Measurements from ENCODE around the gene GBP6.
A peak's percentile ranks its signal among the peaks of the same experiment; 100 is the strongest.
"Not testable (repeated sequence)": the region's sequence is repeated elsewhere in the genome, so short reads cannot be mapped to it uniquely, and the experiment has no call there.

GBP6 gene

GRCh38 chr1:89373810-89374209 is 10.0 kb downstream of the GBP6 start:
- not testable (repeated sequence) for DNase-seq

GRCh38 chr1:89378001-89378400 is 14.1 kb downstream of the GBP6 start:
- no peak for DNase-seq

DNA sequence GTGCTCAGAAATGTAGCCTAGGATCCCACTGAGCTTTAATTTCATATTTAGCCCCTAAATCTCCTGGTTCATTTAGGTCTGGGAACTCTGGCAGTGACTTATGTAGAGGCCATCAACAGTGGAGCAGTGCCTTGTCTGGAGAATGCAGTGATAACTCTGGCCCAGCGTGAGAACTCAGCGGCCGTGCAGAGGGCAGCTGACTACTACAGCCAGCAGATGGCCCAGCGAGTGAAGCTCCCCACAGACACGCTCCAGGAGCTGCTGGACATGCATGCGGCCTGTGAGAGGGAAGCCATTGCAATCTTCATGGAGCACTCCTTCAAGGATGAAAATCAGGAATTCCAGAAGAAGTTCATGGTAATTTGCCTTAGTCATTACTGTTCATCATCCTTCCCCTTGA is 17.8 kb downstream of the GBP6 start:
- no peak for DNase-seq

- DNase-seq: no peak
Observed at GRCh38 chr1:89382479-89382878, 18.6 kb downstream of the GBP6 start.

DNA sequence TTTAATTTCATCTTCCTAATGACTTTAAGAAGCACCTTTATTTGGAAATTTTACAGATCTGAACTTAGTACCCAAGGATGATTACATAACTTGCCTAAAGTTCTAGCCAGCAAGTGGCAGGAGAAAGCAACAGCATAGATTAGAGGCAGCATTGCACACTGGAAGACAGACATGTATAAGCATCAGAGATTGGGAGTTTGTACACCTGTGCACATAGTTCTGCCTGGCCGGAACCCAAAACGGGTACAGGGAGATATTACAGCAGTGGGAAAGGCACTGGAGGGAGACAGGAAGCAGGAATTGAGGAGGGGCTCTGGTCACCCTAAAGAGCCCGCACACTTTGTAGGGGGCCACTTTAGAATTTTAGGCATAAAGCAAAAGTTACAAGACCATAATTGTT is 19.3 kb downstream of the GBP6 start:
- no peak for DNase-seq

- DNase-seq: no peak
Observed at GRCh38 chr1:89390707-89391106, 26.8 kb downstream of the GBP6 start.

DNA sequence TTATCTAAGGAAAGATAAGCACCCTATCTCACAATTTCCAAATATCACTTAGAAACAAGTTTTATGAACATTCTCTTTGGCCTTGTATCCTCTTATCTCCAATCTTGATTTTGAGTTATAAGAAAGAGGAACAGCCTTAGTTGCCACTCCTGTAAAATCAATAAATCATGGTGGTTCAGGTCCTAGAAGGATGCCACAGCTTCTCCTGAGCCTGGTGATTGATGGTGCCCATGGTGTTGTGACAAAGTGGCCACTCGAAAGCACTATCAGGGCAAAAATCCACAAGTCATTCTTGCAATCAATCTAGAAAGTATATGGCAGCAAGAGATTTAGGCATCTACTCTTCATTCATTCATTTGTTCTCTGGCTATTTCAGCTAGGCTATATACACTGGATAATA is 27.8 kb downstream of the GBP6 start:
- DNase-seq: no peak

DNA sequence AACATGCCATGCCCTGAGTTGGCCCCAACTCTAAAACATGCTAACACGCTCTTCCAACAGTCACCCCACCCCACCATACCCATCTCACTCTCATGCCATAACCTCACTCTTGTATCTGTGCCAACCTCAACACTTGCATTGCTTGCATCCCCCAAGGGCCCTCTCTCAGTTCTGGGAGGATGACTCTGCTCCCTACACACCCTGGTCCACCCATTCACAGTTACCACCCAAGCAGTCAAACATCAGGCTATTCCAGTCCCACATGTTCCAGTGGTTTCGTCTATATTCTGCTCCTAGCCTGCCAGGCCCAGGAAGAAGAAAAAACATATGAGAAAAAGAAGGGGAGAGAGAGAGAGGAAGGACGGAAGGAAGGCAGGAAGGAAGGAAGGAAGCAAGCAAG is 31.0 kb downstream of the GBP6 start:
- no peak for DNase-seq

DNA sequence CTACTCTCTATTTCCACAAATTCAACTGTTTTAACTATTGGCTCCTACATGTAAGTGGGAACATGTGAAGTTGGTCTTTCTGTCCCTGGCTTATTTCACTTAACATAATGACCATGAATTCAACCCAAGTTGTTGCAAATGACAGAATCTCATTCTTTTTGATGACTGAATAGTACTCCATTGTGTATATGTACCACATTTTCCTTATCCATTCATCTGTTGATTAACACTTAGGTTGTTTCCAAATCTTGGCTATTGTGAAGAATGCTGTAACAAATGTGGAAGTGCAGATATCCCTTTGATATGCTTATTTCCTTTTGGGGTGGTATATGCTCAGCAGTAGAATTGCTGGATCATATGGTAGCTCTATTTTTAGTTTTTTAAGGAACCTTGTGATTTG is 33.0 kb downstream of the GBP6 start:
- no peak for DNase-seq

DNA sequence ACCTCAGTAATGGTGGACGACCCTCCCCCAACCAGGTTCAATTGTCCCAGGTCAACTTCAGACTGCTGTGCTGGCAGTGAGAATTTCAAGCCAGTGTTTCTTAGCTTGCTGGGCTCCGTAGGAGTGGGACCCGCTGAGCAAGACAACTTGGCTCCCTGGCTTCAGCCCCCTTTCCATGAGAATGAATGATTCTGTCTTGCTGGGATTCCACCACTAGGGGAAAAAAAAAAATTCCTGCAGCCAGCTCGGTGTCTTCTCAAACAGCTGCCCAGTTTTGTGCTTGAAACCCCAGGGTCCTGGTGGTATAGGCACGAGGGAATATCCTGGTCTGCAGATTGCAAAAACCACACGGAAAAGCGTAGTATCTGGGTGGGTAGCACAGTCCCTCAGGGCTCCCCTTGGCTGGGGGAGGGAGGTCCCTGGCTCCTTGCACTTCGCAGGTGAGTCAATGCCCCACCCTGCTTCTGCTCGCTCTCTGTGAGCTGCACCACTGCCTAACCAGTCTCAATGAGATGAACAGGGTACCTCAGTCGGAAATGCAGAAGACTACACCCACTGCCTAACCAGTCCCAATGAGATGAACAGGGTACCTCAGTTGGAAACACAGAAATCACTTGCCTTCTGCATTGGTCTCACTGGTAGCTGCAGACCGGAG is 41.5 kb downstream of the GBP6 start:
- DNase-seq: no peak

GRCh38 chr1:89407360-89407759 is 43.5 kb downstream of the GBP6 start:
- no peak for DNase-seq

GRCh38 chr1:89407768-89408167 is 43.9 kb downstream of the GBP6 start:
- not testable (repeated sequence) for DNase-seq

- DNase-seq: peak; percentile 16
Observed at GRCh38 chr1:89425056-89425455, 61.2 kb downstream of the GBP6 start.

DNA sequence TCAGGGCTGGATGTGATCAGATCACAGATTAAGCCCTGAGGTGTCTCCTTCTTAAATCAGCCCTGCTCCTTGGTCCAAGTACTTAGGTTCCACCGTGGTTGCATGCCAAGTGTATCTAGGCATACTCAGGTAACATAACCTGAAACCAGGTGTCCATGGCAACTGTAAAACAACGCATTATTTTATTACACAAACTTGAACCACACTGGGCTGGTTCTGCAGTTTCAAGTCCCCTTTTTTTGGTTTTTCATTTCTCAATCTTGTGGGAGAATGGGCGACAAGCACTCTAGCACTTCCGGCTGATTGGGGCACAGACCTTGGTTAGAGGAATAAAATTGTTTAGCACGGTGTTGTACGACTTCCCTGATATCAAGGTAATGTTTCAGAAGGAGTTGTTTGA is 65.2 kb downstream of the GBP6 start:
- no peak for DNase-seq

GRCh38 chr1:89429681-89430080 is 65.8 kb downstream of the GBP6 start:
- not testable (repeated sequence) for DNase-seq

DNA sequence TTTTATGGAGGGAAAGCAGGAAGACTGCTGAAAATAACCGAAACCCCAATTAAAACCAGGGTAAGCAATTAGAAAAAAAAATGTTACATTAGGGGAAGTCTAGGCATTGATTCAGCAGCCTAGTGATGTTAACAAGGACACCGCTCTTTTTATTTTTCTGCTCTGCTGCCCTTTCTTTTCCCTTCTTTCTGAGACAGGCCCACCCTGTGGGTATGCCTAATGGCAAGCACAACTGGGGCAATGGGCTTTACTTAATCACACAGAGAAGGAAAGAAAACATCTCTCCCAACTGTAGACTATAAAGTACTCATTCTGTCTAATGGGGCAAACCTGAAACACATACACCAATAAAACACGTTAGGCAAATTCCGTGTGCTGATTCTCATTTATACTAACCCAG is 69.6 kb downstream of the GBP6 start:
- no peak for DNase-seq

- DNase-seq: not testable (repeated sequence)
Observed at GRCh38 chr1:89434058-89434780, 70.4 kb downstream of the GBP6 start.

Data from NCI-H774 (cell line).